GM12878 (cell line): ENCODE measurements around the gene MOCOS. TPM values are rescaled to one million over a fixed set of nuclear protein-coding genes. Genes with fewer than 3 reads are reported as not detected.

Experiments
- ATAC-seq: fragments of 200-7000 bp; cut with Tn5 transposase; 3 replicates; pipeline ENCODE4 v1.9.1; 2020; ENCODE audit warnings: mild to moderate bottlenecking, moderate library complexity
- BruUV-seq: library from RNA; stranded (reverse); fragments of 400-500 nt; replicated peaks from 2 replicates; lab custom pipeline; 2021; lab: Mats Ljungman, UMichigan
- CTCF ChIA-PET: fragments of 300-600 bp; sonication (Branson Sonifier 250); formaldehyde crosslinking; extraction: SDS; loops from one replicate; lab custom pipeline; 2021; ENCODE audit warnings: inconsistent platforms; lab: Yijun Ruan, JAX
- POLR2A ChIA-PET: fragments of 350-600 bp; formaldehyde crosslinking; extraction: SDS; loops from one replicate; lab custom pipeline; 2021; ENCODE audit warnings: inconsistent platforms; lab: Charles Lee
- RAD21 ChIA-PET: fragments of 300-600 bp; sonication (Branson Sonifier 250); formaldehyde crosslinking; loops from one replicate; lab custom pipeline; 2023; ENCODE audit warnings: antibody characterized with exemption; ENCODE audit not compliant: unreplicated experiment; lab: Charles Lee
- SMC1A ChIA-PET: fragments of 300-600 bp; sonication (Branson Sonifier 250); formaldehyde crosslinking; loops from one replicate; lab custom pipeline; 2023; ENCODE audit not compliant: unreplicated experiment, uncharacterized antibody; lab: Charles Lee
- DNase-seq: peaks from one replicate; pipeline ENCODE4 v3.0.0-alpha.2; 2011; ENCODE audit warnings: low read depth, low spot score
- FAIRE-seq: peaks from 3 replicates; lab custom pipeline; 2011; peaks lifted over from hg19 to GRCh38; lab: Jason Lieb, UNC
- H2AFZ ChIP-seq: 2 replicates; pipeline ENCODE4 v1.6.0; 2011; ENCODE audit warnings: low read depth, low read length, control low read depth; ENCODE audit not compliant: control insufficient read depth
- H3K27ac ChIP-seq: 2 replicates; pipeline ENCODE4 v1.5.1; 2011; ENCODE audit warnings: control low read depth; ENCODE audit not compliant: control insufficient read depth, insufficient read depth
- H3K27me3 ChIP-seq, 2 experiments: replicated peaks in 1 of 2; 2 replicates each; pipeline versions ENCODE4 v1.6.0 to v1.6.1; 2011; ENCODE audit warnings: low read length in 1 of 2; ENCODE audit not compliant: control insufficient read depth in 2 of 2, insufficient read depth in 2 of 2
- H3K36me3 ChIP-seq, 2 experiments: 2 replicates each; pipeline ENCODE4 v1.5.1; 2011; ENCODE audit warnings: low read length in 1 of 2; ENCODE audit not compliant: control insufficient read depth in 2 of 2, insufficient read depth in 2 of 2
- H3K4me1 ChIP-seq: 2 replicates; pipeline ENCODE4 v1.6.1; 2011; ENCODE audit warnings: mild to moderate bottlenecking, low read length, moderate library complexity, mixed read lengths; ENCODE audit not compliant: control insufficient read depth, insufficient read depth
- H3K4me2 ChIP-seq: 2 replicates; pipeline ENCODE4 v1.6.0; 2011; ENCODE audit warnings: control low read depth; ENCODE audit not compliant: control insufficient read depth, insufficient read depth
- H3K4me3 ChIP-seq: fragments of 200-600 bp; sonication (generic); 2 replicates; pipeline ENCODE4 v1.5.1; 2016
- H3K79me2 ChIP-seq: 2 replicates; pipeline ENCODE4 v1.6.0; 2011; ENCODE audit warnings: low read length; ENCODE audit not compliant: control insufficient read depth, insufficient read depth
- H3K9ac ChIP-seq: 2 replicates; pipeline ENCODE4 v1.8.0; 2011; ENCODE audit warnings: low read length, control low read depth, mixed read lengths; ENCODE audit not compliant: control insufficient read depth, insufficient read depth
- H3K9me3 ChIP-seq: replicated peaks from 3 replicates; pipeline ENCODE4 v1.5.1; 2011; ENCODE audit warnings: mild to moderate bottlenecking, low read length; ENCODE audit not compliant: control insufficient read depth, insufficient read depth
- H4K20me1 ChIP-seq: 2 replicates; pipeline ENCODE4 v1.6.0; 2011; ENCODE audit not compliant: control insufficient read depth, insufficient read depth
- ATF7 ChIP-seq: fragments of 450-650 bp; IDR thresholded peaks from 2 replicates; pipeline ENCODE4 v1.6.1; 2016; ENCODE audit warnings: low read depth, mild to moderate bottlenecking
- FOS ChIP-seq: IDR thresholded peaks from 3 replicates; pipeline ENCODE4 v1.6.1; 2011; ENCODE audit warnings: borderline replicate concordance; ENCODE audit not compliant: insufficient read length; ENCODE audit errors: extremely low read depth
- GATAD2B ChIP-seq: fragments of 450-650 bp; conservative IDR thresholded peaks from 2 replicates; pipeline ENCODE4 v1.6.1; 2017; ENCODE audit warnings: low read depth, mild to moderate bottlenecking, moderate library complexity
- IKZF2 ChIP-seq, 2 experiments: fragments of 450-650 bp; IDR thresholded peaks; 2 replicates each; pipeline ENCODE4 v1.6.1; 2017; ENCODE audit warnings: mild to moderate bottlenecking in 2 of 2, moderate library complexity in 2 of 2
- MXI1 ChIP-seq: fragments of 150-350 bp; IDR thresholded peaks from 2 replicates; pipeline ENCODE4 v1.6.1; 2011; ENCODE audit warnings: low read depth, mild to moderate bottlenecking, inconsistent platforms, low read length, improper control_type of control experiment
- NRF1 ChIP-seq: conservative IDR thresholded peaks from 2 replicates; pipeline ENCODE4 v1.6.1; 2011; ENCODE audit warnings: mild to moderate bottlenecking, low read depth, low read length, improper control_type of control experiment
- TAF1 ChIP-seq: IDR thresholded peaks from 2 replicates; pipeline ENCODE4 v1.6.1; 2011; ENCODE audit warnings: mild to moderate bottlenecking, low read depth, low read length, borderline replicate concordance
- TBL1XR1 ChIP-seq: IDR thresholded peaks from 2 replicates; pipeline ENCODE4 v1.6.1; 2012; ENCODE audit warnings: low read depth, low read length, improper control_type of control experiment
- WGBS: methylation state at CpG from one replicate; pipeline ENCODE4 v1.1.6; 2016; ENCODE audit warnings: low lambda C conversion rate; ENCODE audit not compliant: insufficient replicate concordance, insufficient coverage; ENCODE audit errors: missing lambda C conversion rate; 5-methylcytosine and 5-hydroxymethylcytosine counted together
- in situ Hi-C: fragments of 300-500 bp; cut with MboI; formaldehyde crosslinking; loops from 9 replicates; pipeline ENCODE4 v1.14.3; 2018; ENCODE audit warnings: mixed read lengths
- intact Hi-C: fragments of 100-400 bp; cut with micrococcal nuclease; formaldehyde crosslinking; loops from one replicate; pipeline ENCODE4 v1.14.2; 2022; ENCODE audit not compliant: unreplicated experiment
- polyA plus RNA-seq, 11 experiments: library from polyadenylated mRNA; depleted of rRNA in 4 of 11; unstranded in 6 of 11; stranded (reverse) in 5 of 11; fragments of >200 nt; fragmentation: Nextera tagmentation in 4 of 11; fragmentation: Illumina TruSeq in 1 of 11; extraction: Ambion mirVana in 4 of 11; extraction: Trizol in 1 of 11; gene quantifications; 1 replicate in 1 of 11; 2 replicates in 10 of 11; pipeline versions ENCODE4 v1.2.1 to v1.2.3, GENCODE V29; 2011 to 2016; ENCODE audit warnings: inconsistent platforms in 2 of 11, missing spikeins in 2 of 11, low read depth in 1 of 11
- total RNA-seq, 4 experiments: library from RNA; depleted of rRNA in 3 of 4; stranded (reverse); fragments of >200 nt in 3 of 4; fragmentation: Illumina TruSeq in 1 of 4; extraction: Trizol in 1 of 4; gene quantifications; 2 replicates each; pipeline versions ENCODE4 v1.2.1 to v1.2.3, GENCODE V29; 2013 to 2021

Gene MOCOS
- total and polyA plus RNA-seq, 10 of the 15 experiments (the other 5 are each of a cell fraction or from before 2014, with no cell fraction given): 0.16 to 0.56 (median 0.33) TPM

DNA sequence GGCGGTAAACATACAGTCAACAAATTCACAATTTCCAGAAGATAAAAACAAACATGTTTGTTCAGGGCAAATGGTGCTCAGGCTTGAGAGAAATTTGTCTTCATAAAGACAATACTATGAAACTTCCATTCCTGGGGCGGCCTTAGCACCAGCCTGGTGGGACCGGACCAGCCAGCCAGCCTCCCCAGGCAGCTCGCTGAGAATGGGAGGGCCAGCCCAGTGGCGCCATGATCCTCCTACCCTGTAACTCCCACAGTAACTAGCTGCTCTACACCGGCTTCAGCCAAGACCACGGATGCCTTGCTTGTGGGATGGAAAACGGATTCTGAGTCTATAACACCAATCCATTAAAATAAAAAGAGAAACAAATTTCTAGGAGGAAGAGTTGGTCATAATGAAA lies 86.0 kb downstream of the MOCOS start:
- SMC1A ChIA-PET: no interaction called here
- Histone ChIP-seq H4K20me1 (no peaks in the 10 kb centered on the region), H3K4me3 (no peak overlapping the region), H3K79me2 (no peaks in the 10 kb centered on the region), H2AFZ (no peak overlapping the region), H3K4me1 (no peaks in the 10 kb centered on the region), H3K9me3 (no peaks in the 10 kb centered on the region), H3K4me2 (no peak overlapping the region), H3K36me3 (no peaks in the 10 kb centered on the region), H3K27me3 (no peaks in the 10 kb centered on the region), H3K9ac (no peak overlapping the region), H3K27ac (no peak overlapping the region)
- no peak for FAIRE-seq
- BruUV-seq: no TSS peak
- WGBS: 67% methylated on average over 8 of the region's 8 CpGs
- no peak for DNase-seq
- RAD21 ChIA-PET: interaction anchor here (1.6 kb wide), 1 partner anchor 10 kb away, joined by 6 read pairs; no protein-coding TSS in a partner anchor
- in situ Hi-C loops: no loop called here
- no peak for ATAC-seq
- intact Hi-C loops: no loop called here
- CTCF ChIA-PET: interaction anchor here (0.6 to 1.6 kb wide), 3 partner anchors 11 to 179 kb away, joined by 3 to 10 read pairs (median 4); no protein-coding TSS in a partner anchor
- TF ChIP-seq NRF1 (no peak), FOS (no peak)
- POLR2A ChIA-PET: no interaction called here

DNA sequence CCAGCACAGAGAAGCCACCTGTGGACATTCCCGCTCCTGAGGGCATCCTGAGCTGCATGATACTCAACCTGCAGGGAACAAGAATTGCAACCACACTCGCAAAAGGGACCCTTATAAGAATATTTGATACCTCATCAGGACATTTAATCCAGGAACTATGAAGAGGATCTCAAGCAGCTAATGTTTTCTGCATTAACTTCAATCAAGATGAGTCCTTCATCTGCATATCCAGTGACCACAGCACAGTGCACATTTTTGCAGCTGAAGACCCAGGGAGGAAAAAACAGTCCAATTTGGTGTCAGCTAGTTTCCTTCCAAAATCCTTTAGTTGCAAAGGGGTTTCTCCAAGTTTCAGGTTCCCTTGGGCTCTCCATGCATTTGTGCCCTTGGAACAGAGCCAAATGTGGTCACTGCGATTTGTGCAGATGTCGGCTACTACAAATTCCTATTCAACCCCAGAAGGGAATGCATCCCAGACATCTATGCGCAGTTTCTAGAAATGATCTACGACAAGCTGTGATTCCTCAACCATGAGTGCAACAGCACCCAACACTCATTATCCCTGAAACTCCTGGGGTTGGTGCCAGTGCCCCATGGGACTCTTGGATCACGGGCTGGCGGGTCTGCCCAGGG lies 86.9 kb downstream of the MOCOS start:
- FAIRE-seq: no peak
- no peak for TF ChIP-seq MXI1
- TF ChIP-seq ATF7: no peak
- no peak for TF ChIP-seq IKZF2 (IDR thresholded peaks at IDR 0.05)
- no peak for TF ChIP-seq TBL1XR1
- TF ChIP-seq TAF1: no peak
- TF ChIP-seq GATAD2B: no peak
- no peak for DNase-seq

More for the DNA sequence above, 86.9 kb downstream of the MOCOS start:
- Histone ChIP-seq H3K4me1 (no peaks in the 10 kb centered on the region), H3K4me2 (no peak overlapping the region), H3K9ac (no peak overlapping the region), H3K79me2 (no peaks in the 10 kb centered on the region), H3K36me3 (no peaks in the 10 kb centered on the region), H3K27ac (no peak overlapping the region), H3K9me3 (no peaks in the 10 kb centered on the region), H2AFZ (no peak overlapping the region), H4K20me1 (no peaks in the 10 kb centered on the region), H3K4me3 (no peak overlapping the region), H3K27me3 (no peaks in the 10 kb centered on the region)
- CTCF ChIA-PET: interaction anchor here (1.1 to 1.6 kb wide), 3 partner anchors 10 to 254 kb away, joined by 3 to 10 read pairs (median 4); no protein-coding TSS in a partner anchor
- 44% methylated on average over 8 of the region's 8 CpGs for WGBS
- no TSS peak for BruUV-seq
- POLR2A ChIA-PET: no interaction called here
- no peak for ATAC-seq
- RAD21 ChIA-PET: interaction anchor here (0.8 to 1.6 kb wide), 2 partner anchors 10 kb away, joined by 3 to 6 read pairs; no protein-coding TSS in a partner anchor
- SMC1A ChIA-PET: no interaction called here
- in situ Hi-C loops (no loop called here), intact Hi-C loops (no loop called here)
